ENCODE results near the gene EPB41L5. TPM values are rescaled to one million over a fixed set of nuclear protein-coding genes. Genes with fewer than 3 reads are reported as not detected.
"Not testable (repeated sequence)": the region's sequence is repeated elsewhere in the genome, so short reads cannot be mapped to it uniquely, and the experiment has no call there.

Gene EPB41L5
- total and polyA plus RNA-seq, 5 experiments from 2014 or later, result 3.4 to 12.3 (median 4.4) TPM

DNA sequence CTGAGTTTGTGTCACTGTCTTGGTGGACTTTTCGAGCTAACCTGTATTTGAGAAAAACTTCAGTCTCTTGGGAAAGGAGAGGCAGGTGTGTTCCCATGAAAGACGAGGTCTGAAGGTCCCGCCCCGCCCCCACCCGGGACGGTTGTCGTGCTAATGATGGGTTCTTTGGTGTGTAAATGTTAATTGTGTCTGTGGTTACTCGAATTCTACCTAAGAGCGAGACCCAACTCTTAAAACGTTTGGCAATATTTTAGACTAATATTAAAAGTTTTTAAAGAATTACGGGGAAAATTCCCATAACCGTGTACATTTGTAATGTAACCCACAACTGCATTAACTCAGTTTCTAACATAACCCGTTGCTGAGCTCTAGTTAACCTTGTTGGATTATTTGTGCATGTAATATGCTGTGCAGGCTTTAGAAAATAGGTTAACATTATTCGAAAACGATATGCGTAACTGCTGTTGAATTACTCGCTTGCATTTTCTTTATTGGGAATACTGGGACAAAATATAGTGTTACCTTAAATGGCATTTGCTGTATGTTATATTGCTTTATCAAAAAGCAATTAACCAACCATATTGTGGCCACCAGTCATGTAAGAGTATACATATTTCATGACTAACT lies 833 bp downstream of the EPB41L5 start:
- no peak for DNase-seq

DNA sequence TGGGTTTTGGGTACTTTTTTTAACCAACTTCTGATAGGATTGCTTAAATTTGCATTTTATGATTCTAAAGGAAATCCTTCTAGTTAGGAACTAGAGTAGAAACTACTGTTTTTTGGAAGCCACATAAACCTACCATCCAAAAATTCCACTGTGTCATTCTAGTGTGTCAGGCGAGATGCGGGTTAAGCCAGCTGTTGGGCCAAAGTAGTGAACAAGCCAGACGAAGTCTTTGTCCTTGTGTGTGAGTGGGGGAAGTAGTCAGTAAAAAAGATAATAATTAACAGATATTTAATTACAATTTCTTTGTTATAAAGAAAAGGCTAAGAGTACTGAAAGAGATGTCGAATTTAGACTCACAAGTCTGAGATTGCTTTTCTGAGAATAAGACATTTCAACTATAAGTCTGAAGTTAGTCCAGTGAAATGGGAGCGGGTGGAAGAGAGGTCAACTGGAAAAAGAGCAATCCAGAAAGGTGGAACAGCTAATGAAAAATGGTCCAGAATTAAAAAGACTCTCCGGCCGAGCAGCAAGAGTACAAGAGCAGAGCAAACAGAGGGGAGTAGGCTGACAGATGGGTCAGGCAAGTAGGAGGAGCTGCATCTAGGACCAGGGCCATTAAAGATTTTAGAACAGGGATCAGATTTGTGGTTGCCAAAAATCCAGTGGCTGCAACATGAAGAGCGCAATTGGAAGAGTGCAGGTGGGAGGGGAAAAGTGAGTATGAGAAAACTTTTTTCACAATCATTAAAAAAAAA lies 1.5 kb downstream of the EPB41L5 start:
- Mint-ChIP-seq H3K4me3 (peak overlapping the region in 9 of 10 donors; percentile 81 to 91 (median 84)), H3K4me1 (peaks cover 24 to 40% (median 31%) of the 10 kb centered on the region in 4 donors), H3K27me3 (peaks cover 0 to 1% (median 0%) of the 10 kb centered on the region in 5 donors), H3K27ac (peak overlapping the region in 3 of 10 donors; percentile 23 to 58 (median 26)), H3K9me3 (no peaks in the 10 kb centered on the region), H3K36me3 (peaks cover 0 to 5% (median 0%) of the 10 kb centered on the region in 3 donors)
- ATAC-seq, result no peak
- POLR2A ChIA-PET, result interaction anchor here (0.7 to 2.5 kb wide), 3 partner anchors 79 to 161 kb away, joined by 3 to 18 read pairs (median 3); no protein-coding TSS in a partner anchor
- DNase-seq, result no peak

More for the DNA sequence above, 833 bp downstream of the EPB41L5 start:
- Mint-ChIP-seq H3K27ac (peak overlapping the region in 8 of 10 donors; percentile 23 to 86 (median 72)), H3K27me3 (peaks cover 0 to 1% (median 0%) of the 10 kb centered on the region in 5 donors), H3K4me3 (peak overlapping the region; percentile 81 to 91 (median 84)), H3K9me3 (no peaks in the 10 kb centered on the region), H3K4me1 (peaks cover 21 to 34% (median 27%) of the 10 kb centered on the region in 4 donors), H3K36me3 (no peaks in the 10 kb centered on the region)
- no peak for ATAC-seq
- POLR2A ChIA-PET, result interaction anchor here (1.0 to 2.5 kb wide), 3 partner anchors 20 to 319 kb away, joined by 3 to 18 read pairs (median 4); no protein-coding TSS in a partner anchor

DNA sequence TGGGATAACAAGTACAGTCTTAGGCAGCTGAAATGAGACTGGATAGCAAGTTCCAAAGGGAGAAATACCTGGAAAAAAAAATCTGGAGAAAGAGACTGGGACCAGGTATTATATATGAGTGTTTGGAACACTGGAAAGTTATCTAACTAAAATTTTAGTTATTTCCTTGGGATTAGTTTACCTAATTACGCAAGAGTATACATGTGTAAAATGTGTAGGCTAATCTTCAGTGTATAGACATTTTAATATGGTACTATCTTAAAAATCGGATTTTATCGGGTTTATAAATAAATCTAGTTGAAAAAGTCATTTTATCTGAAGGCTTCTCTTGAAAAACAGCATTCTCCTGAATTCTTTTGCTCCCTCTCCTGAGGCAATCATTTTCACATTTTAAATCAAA lies 3.9 kb downstream of the EPB41L5 start:
- Mint-ChIP-seq H3K4me1 (peaks cover 23 to 35% (median 29%) of the 10 kb centered on the region in 4 donors), H3K27ac (no peak overlapping the region), H3K9me3 (peaks cover 0 to 3% (median 0%) of the 10 kb centered on the region in 9 donors), H3K36me3 (peaks cover 4 to 18% (median 11%) of the 10 kb centered on the region in 3 donors), H3K27me3 (peaks cover 0 to 1% (median 0%) of the 10 kb centered on the region in 5 donors), H3K4me3 (no peak overlapping the region)
- POLR2A ChIA-PET, result no interaction called here
- DNase-seq, result no peak
- no peak for ATAC-seq

DNA sequence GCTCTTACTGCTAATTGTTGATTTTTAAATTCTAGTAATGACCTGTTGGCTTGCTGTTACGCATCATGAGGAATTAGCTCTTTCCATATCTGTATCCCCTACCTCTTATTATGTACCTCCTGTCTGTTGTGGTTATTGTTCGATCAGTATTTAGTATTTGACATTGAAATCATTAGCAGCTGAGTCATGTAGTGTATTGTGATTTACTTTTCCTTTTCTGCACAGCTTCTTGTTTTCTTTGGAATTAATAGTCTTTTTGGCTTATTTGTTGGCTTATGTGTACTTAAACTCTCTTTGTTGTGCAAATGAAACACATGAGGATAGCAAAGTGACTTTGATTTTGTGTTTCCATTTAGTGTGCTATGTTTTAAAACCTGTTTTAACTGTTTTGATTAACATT lies 4.3 kb downstream of the EPB41L5 start:
- Mint-ChIP-seq H3K4me1 (peaks cover 21 to 31% (median 27%) of the 10 kb centered on the region in 4 donors), H3K27ac (no peak overlapping the region), H3K4me3 (no peak overlapping the region), H3K27me3 (peaks cover 0 to 1% (median 0%) of the 10 kb centered on the region in 5 donors), H3K36me3 (peaks cover 4 to 18% (median 11%) of the 10 kb centered on the region in 3 donors), H3K9me3 (peaks cover 0 to 3% (median 0%) of the 10 kb centered on the region in 9 donors)
- POLR2A ChIA-PET, result no interaction called here
- DNase-seq, result no peak
- no peak for ATAC-seq

DNA sequence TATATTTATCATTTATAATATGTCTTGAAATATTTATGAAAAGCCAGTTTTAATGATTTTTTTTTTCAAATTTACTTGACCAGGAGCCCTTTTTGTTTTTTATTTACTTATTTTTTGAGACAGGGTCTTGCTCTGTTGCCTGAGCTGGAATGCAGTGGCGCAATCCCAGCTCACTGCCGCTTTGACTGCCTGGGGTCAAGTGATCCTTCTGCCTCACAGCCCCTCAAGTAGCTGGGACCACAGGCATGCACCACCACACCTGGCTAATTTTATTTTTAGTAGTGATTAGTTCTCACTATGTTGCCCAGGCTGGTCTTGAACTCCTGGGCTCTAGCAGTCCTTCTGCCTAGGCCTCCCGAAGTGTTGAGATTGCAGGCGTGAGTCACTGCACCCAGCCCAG lies 5.7 kb downstream of the EPB41L5 start:
- Mint-ChIP-seq H3K36me3 (peaks cover 4 to 29% (median 20%) of the 10 kb centered on the region in 3 donors), H3K4me1 (peaks cover 17 to 28% (median 22%) of the 10 kb centered on the region in 4 donors), H3K27me3 (no peaks in the 10 kb centered on the region), H3K9me3 (peaks cover 0 to 6% (median 3%) of the 10 kb centered on the region in 9 donors), H3K4me3 (no peak overlapping the region), H3K27ac (no peak overlapping the region)
- no peak for DNase-seq
- ATAC-seq, result no peak
- POLR2A ChIA-PET, result no interaction called here

DNA sequence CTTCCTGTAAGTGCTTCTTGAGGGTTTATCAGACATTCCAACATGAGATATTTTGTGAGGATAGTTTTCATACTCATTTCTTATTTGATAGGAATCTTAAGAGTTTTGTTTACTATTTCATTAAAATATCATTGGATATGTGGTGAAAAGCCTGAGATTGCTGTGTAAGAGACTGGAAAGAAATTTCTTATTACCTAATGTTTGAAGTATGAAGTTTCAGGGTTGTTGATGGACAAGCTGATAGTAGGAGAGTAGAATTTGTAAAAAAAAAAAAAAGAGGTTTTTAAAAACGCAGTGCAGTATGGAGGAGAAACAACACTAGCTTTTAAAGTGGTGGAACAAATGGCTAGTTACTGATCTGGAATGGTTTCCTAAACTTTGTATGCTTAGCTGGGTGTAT lies 7.7 kb downstream of the EPB41L5 start:
- POLR2A ChIA-PET, result no interaction called here
- Mint-ChIP-seq H3K27me3 (no peaks in the 10 kb centered on the region), H3K27ac (peak overlapping the region in 1 of 10 donors; percentile 3), H3K4me3 (no peak overlapping the region), H3K9me3 (peaks cover 0 to 24% (median 11%) of the 10 kb centered on the region in 9 donors), H3K4me1 (peaks cover 5 to 14% (median 12%) of the 10 kb centered on the region in 4 donors), H3K36me3 (peaks cover 13 to 46% (median 37%) of the 10 kb centered on the region in 3 donors)
- no peak for ATAC-seq
- no peak for DNase-seq

DNA sequence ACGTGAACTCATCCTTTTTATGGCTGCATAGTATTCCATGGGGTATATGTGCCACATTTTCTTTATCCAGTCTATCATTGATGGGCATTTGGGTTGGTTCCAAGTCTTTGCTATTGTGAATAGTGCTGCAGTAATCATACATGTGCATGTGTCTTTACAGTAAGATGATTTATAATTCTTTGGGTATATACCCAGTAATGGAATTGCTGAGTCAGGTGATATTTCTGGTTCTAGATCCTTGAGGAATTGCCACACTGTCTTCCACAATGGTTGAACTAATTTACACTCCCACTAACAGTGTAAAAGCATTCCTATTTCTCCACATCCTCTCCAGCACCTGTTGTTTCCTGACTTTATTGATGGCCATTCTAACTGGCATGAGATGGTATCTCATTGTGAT lies 9.6 kb downstream of the EPB41L5 start:
- Mint-ChIP-seq H3K9me3 (peaks cover 0 to 24% (median 16%) of the 10 kb centered on the region in 9 donors), H3K36me3 (peaks cover 16 to 57% (median 49%) of the 10 kb centered on the region in 3 donors)
- not testable (repeated sequence) for H3K4me1 Mint-ChIP-seq, H3K27me3 Mint-ChIP-seq, H3K27ac Mint-ChIP-seq, ATAC-seq, DNase-seq, H3K4me3 Mint-ChIP-seq
- POLR2A ChIA-PET, result interaction anchor here (0.6 kb wide), 1 partner anchor 43 kb away, joined by 5 read pairs; no protein-coding TSS in a partner anchor

DNA sequence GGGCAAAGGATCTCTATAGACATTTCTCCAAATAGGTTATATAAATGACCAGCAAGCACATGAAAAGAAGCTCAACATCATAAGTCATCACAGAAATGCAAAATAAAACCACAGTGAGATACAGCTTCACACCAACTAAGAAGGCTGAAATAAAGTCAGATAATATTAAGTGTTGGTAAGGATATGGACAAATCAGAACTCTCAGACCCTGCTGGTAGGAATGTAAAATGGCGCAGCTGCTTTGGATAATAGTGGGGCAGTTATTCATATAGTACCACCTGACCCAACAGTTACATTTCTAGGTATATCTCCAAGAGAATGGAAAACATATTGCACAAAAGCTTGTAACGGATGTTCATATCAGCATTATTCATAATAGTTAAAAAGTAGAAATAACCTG lies 14.0 kb downstream of the EPB41L5 start:
- H3K9me3 Mint-ChIP-seq, result peaks cover 0 to 24% (median 16%) of the 10 kb centered on the region in 9 donors
- no peak overlapping the region for H3K4me3 Mint-ChIP-seq
- POLR2A ChIA-PET, result no interaction called here
- H3K27me3 Mint-ChIP-seq, result no peaks in the 10 kb centered on the region
- peaks cover 13 to 48% (median 44%) of the 10 kb centered on the region in 3 donors for H3K36me3 Mint-ChIP-seq
- H3K27ac Mint-ChIP-seq, result no peak overlapping the region
- DNase-seq (no peak), ATAC-seq (no peak)
- peaks cover 0 to 12% (median 7%) of the 10 kb centered on the region in 4 donors for H3K4me1 Mint-ChIP-seq

DNA sequence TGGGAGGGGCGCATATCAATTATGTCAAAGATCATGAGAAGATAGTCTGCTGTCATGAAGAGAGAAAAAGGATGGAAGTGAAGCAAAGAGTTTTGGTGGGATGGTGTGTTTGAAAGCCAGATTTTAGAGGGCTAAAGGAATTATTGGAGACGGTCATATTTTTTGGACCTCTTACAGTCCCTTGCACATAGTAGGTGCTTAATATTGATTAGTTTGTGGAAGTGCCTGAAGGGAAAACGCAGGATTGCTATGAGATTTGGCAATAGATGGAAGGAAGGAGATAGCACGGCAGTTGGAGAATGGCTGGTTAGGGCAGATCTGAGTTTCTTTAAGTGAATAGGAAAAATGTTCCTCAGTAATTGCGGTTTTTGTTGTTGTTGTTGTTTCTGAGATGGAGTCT lies 15.9 kb downstream of the EPB41L5 start:
- Mint-ChIP-seq H3K4me1 (peaks cover under 1 to 12% (median 6%) of the 10 kb centered on the region in 4 donors), H3K27ac (peak overlapping the region in 1 of 10 donors; percentile 2)
- ATAC-seq, result no peak

DNA sequence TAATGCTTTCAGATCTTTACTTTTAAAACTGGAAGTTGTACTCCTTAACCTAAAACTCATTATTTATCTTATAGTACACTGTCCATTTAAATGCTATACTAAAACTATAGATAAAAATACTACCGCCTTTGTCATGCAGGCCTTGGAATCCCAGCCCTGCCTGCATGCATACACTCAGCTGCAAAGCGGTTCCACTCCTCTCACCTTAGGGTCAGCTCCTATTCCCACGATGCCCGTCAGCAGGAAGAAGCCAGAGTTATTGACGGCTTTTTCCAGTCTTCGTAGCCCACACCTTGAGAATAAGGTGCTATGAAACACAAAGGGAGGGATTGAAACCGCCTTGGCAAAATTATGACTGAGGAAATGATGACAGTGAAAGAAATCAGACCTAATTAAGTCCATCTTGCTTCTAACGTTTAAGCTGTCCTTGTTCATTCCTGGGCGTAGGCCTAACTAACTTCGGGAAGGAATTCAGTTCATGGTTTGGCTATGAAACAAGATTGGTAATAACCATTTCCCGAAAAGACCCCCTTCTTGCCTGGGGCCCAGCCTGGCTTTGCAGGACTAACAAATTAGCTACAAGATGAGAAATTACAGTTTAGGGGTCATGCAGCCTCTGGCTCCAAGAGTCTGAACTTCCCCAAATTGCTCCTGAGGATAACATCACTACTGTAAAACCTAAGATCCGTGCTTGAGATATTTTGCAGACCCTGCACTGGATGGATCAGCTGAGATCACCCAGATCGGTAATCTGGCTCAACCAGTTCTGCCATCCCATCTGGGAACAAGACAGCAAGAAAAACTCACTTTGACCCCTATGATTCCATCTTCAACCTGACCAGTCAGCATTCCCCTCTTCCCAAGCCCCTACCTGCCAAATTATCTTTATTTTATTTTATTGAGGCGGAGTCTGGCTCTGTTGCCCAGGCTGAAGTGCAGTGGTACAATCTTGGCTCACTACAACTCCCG lies 17.1 kb downstream of the EPB41L5 start:
- H3K4me3 Mint-ChIP-seq, result no peak overlapping the region
- peaks cover 10 to 26% (median 20%) of the 10 kb centered on the region in 3 donors for H3K36me3 Mint-ChIP-seq
- H3K27ac Mint-ChIP-seq, result no peak overlapping the region
- no peaks in the 10 kb centered on the region for H3K27me3 Mint-ChIP-seq
- H3K9me3 Mint-ChIP-seq, result peaks cover 0 to 10% (median 4%) of the 10 kb centered on the region in 9 donors
- ATAC-seq (no peak), DNase-seq (no peak)
- POLR2A ChIA-PET, result no interaction called here
- H3K4me1 Mint-ChIP-seq, result peaks cover 0 to 13% (median 7%) of the 10 kb centered on the region in 4 donors

More for the DNA sequence above, 15.9 kb downstream of the EPB41L5 start:
- Mint-ChIP-seq H3K4me3 (no peak overlapping the region), H3K27me3 (no peaks in the 10 kb centered on the region), H3K36me3 (peaks cover 13 to 37% (median 32%) of the 10 kb centered on the region in 3 donors), H3K9me3 (peaks cover 0 to 18% (median 12%) of the 10 kb centered on the region in 9 donors)
- DNase-seq, result no peak
- POLR2A ChIA-PET, result no interaction called here

DNA sequence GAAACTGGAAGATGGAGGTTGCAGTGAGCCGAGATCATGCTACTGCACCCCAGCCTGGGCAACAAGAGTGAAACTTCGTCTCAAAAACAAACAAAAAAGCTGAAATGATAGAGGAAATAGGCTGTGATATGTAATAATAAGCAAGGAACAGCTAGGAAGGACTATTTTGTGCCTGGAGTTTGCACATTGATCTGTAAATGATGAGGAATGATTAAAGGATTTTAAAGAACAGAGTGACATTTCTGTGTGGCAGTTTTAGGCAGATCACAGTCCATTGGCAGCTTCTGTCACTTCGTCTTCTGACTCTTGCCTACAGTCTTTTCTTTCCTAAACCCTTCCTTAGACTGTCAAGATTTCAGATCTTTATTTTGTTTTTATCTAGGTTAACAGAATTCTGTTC lies 19.4 kb downstream of the EPB41L5 start:
- POLR2A ChIA-PET, result no interaction called here
- no peak for ATAC-seq

DNA sequence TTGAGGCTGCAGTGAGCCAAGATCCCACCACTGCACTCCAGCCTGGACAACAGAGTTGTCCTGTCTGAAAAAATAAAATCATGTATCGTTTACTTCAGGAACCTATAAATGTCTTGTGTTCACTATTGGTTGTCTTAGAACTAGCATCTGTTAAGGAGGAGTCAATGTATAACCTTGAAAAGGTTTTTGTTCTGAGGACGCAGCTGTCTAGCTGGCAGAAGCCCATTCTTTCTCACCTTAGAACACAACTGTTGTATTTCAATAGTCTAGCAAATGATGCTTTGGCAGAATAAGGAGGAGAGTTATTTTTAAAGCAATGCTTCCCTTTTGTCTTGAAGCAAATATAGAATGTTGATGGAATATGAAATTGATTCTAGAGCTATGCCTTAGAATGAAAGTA lies 21.1 kb downstream of the EPB41L5 start:
- DNase-seq, result no peak
- ATAC-seq, result no peak
- H3K4me3 Mint-ChIP-seq, result no peak overlapping the region
- H3K36me3 Mint-ChIP-seq, result peaks cover 0 to 10% (median 0%) of the 10 kb centered on the region in 3 donors
- peaks cover 3 to 6% (median 5%) of the 10 kb centered on the region in 4 donors for H3K4me1 Mint-ChIP-seq
- no peak overlapping the region for H3K27ac Mint-ChIP-seq
- H3K27me3 Mint-ChIP-seq, result no peaks in the 10 kb centered on the region
- H3K9me3 Mint-ChIP-seq, result peaks cover 0 to 5% (median 0%) of the 10 kb centered on the region in 9 donors
- POLR2A ChIA-PET, result interaction anchor here (1.0 kb wide), 1 partner anchor 21 kb away, joined by 4 read pairs; the partner anchor contains the start of gene EPB41L5

More for the DNA sequence above, 19.4 kb downstream of the EPB41L5 start:
- peaks cover 0 to 12% (median 7%) of the 10 kb centered on the region in 4 donors for H3K4me1 Mint-ChIP-seq
- DNase-seq, result no peak
- H3K27ac Mint-ChIP-seq, result no peak overlapping the region
- peaks cover 0 to 11% (median 7%) of the 10 kb centered on the region in 3 donors for H3K36me3 Mint-ChIP-seq
- no peak overlapping the region for H3K4me3 Mint-ChIP-seq
- no peaks in the 10 kb centered on the region for H3K9me3 Mint-ChIP-seq
- no peaks in the 10 kb centered on the region for H3K27me3 Mint-ChIP-seq

Data from naive thymus-derived CD8-positive, alpha-beta T cell (primary cell).